Endothelial cell of umbilical vein (primary cell): ENCODE results near the gene NRF1. TPM values are rescaled to one million over a fixed set of nuclear protein-coding genes. Genes with fewer than 3 reads are reported as not detected.

ENCODE experiments used
- BruUV-seq: library from RNA; stranded (reverse); fragments of 400-500 nt; replicated peaks from 2 replicates; lab custom pipeline; 2021; lab: Mats Ljungman, UMichigan
- CTCF ChIA-PET: fragments of 300-600, 350-600 bp; sonication (Branson Sonifier 250); formaldehyde crosslinking; loops from one replicate; lab custom pipeline; 2021; ENCODE audit warnings: antibody characterized with exemption, inconsistent platforms; lab: Charles Lee
- POLR2A ChIA-PET: fragments of 300-600, 350-600 bp; sonication (Branson Sonifier 250); formaldehyde crosslinking; loops from one replicate; lab custom pipeline; 2021; ENCODE audit warnings: antibody characterized with exemption, inconsistent platforms; lab: Charles Lee
- DNase-seq: peaks from one replicate; pipeline ENCODE4 v3.0.0-alpha.2; 2011; ENCODE audit warnings: low read depth, low spot score
- FAIRE-seq: peaks from 2 replicates; lab custom pipeline; 2011; peaks lifted over from hg19 to GRCh38; lab: Jason Lieb, UNC
- H2AFZ ChIP-seq: 2 replicates; pipeline ENCODE4 v1.6.0; 2012; ENCODE audit warnings: low read depth, low read length, control low read depth, inconsistent platforms
- H3K27ac ChIP-seq: 2 replicates; pipeline ENCODE4 v1.5.1; 2011; ENCODE audit warnings: low read depth, mild to moderate bottlenecking, control low read depth, low read length, moderate library complexity; ENCODE audit not compliant: insufficient read depth
- H3K27me3 ChIP-seq, 2 experiments: 2 replicates each; pipeline versions ENCODE4 v1.6.0 to v1.6.1; 2011; ENCODE audit warnings: low read length in 2 of 2, mixed read lengths in 1 of 2; ENCODE audit not compliant: control insufficient read depth in 2 of 2, insufficient read depth in 2 of 2
- H3K36me3 ChIP-seq, 2 experiments: 2 replicates in 1 of 2; 3 replicates in 1 of 2; pipeline ENCODE4 v1.5.1; 2011; ENCODE audit warnings: low read length in 2 of 2, mild to moderate bottlenecking in 1 of 2, moderate library complexity in 1 of 2; ENCODE audit not compliant: control insufficient read depth in 2 of 2, insufficient read depth in 2 of 2; ENCODE audit errors: extremely low read depth in 1 of 2
- H3K4me1 ChIP-seq: 3 replicates; pipeline ENCODE4 v1.5.1; 2011; ENCODE audit warnings: mild to moderate bottlenecking, low read length; ENCODE audit not compliant: control insufficient read depth, insufficient read depth; ENCODE audit errors: extremely low read depth
- H3K4me2 ChIP-seq: 2 replicates; pipeline ENCODE4 v1.6.1; 2011; ENCODE audit warnings: low read length, control low read depth, mixed read lengths; ENCODE audit not compliant: insufficient read depth
- H3K4me3 ChIP-seq, 3 experiments: fragments of 200-600 bp in 1 of 3; sonication (generic), shearing (Covaris generic) in 1 of 3; replicated peaks in 1 of 3; 2 replicates each; pipeline ENCODE4 v1.5.1; 2011 to 2016; ENCODE audit warnings: control low read depth in 3 of 3, low read length in 3 of 3, mild to moderate bottlenecking in 2 of 3, inconsistent platforms in 1 of 3, low read depth in 1 of 3, moderate library complexity in 1 of 3; ENCODE audit not compliant: insufficient read depth in 1 of 3
- H3K79me2 ChIP-seq: 2 replicates; pipeline ENCODE4 v1.6.0; 2012; ENCODE audit warnings: low read length, inconsistent platforms; ENCODE audit not compliant: control insufficient read depth, insufficient read depth
- H3K9ac ChIP-seq: replicated peaks from 2 replicates; pipeline ENCODE3; 2011; ENCODE audit warnings: low read length, control low read depth; ENCODE audit not compliant: insufficient read depth; ENCODE audit errors: extremely low read depth
- H3K9me1 ChIP-seq: replicated peaks from 3 replicates; pipeline ENCODE4 v1.6.0; 2011; ENCODE audit warnings: mild to moderate bottlenecking, low read length; ENCODE audit not compliant: control insufficient read depth, insufficient read depth; ENCODE audit errors: extremely low read depth
- H3K9me3 ChIP-seq: replicated peaks from 2 replicates; pipeline ENCODE4 v1.5.1; 2012; ENCODE audit warnings: low read length, inconsistent platforms; ENCODE audit not compliant: control insufficient read depth, insufficient read depth
- H4K20me1 ChIP-seq: replicated peaks from 2 replicates; pipeline ENCODE3; 2011; ENCODE audit warnings: mild to moderate bottlenecking, low read length; ENCODE audit not compliant: control insufficient read depth, insufficient read depth; ENCODE audit errors: extremely low read depth
- CTCF ChIP-seq, 2 donors: IDR thresholded peaks; 1 replicate in 1 of 2; 2 replicates in 1 of 2; pipeline ENCODE4 v1.5.1; 2011; ENCODE audit warnings: low read length in 2 of 2, mild to moderate bottlenecking in 2 of 2, moderate library complexity in 2 of 2, control low read depth in 1 of 2, inconsistent platforms in 1 of 2, low read depth in 1 of 2; ENCODE audit not compliant: insufficient read depth in 1 of 2; ENCODE audit errors: extremely low read depth in 1 of 2
- EZH2 ChIP-seq: IDR thresholded peaks from 2 replicates; pipeline ENCODE4 v1.6.1; 2012; ENCODE audit warnings: borderline replicate concordance, low read depth, mild to moderate bottlenecking, moderate library complexity, low read length, inconsistent platforms; ENCODE audit not compliant: severe bottlenecking
- FOS ChIP-seq: IDR thresholded peaks from 2 replicates; pipeline ENCODE4 v1.6.1; 2011; ENCODE audit warnings: mild to moderate bottlenecking, low read length, moderate library complexity, borderline replicate concordance; ENCODE audit not compliant: insufficient read depth
- GATA2 ChIP-seq: IDR thresholded peaks from 2 replicates; pipeline ENCODE4 v1.7.0; 2011; ENCODE audit warnings: low read depth, mild to moderate bottlenecking, moderate library complexity, mixed read lengths, low read length; ENCODE audit not compliant: insufficient read length, insufficient read depth
- JUN ChIP-seq: IDR thresholded peaks from 2 replicates; pipeline ENCODE4 v1.6.1; 2011; ENCODE audit warnings: borderline replicate concordance, low read depth; ENCODE audit not compliant: insufficient read length, insufficient read depth
- MAX ChIP-seq: IDR thresholded peaks from 2 replicates; pipeline ENCODE4 v1.6.1; 2011; ENCODE audit not compliant: insufficient read depth, insufficient read length
- MYC ChIP-seq: IDR thresholded peaks from one replicate; pipeline ENCODE4 v1.6.1; 2011; ENCODE audit warnings: mild to moderate bottlenecking, low read depth, low read length
- POLR2A ChIP-seq: IDR thresholded peaks from 2 replicates; pipeline ENCODE4 v1.6.1; 2012; ENCODE audit warnings: low read depth, mild to moderate bottlenecking, control low read depth, low read length
- POLR2AphosphoS5 ChIP-seq: IDR thresholded peaks from 2 replicates; pipeline ENCODE4 v1.6.1; 2012; ENCODE audit warnings: low read depth, mild to moderate bottlenecking, control low read depth, low read length, moderate library complexity; ENCODE audit not compliant: insufficient read depth
- dilution Hi-C: fragments of 300-500 bp; cut with MboI; formaldehyde crosslinking; loops from one replicate; pipeline ENCODE4 v1.15.0; 2019; ENCODE audit warnings: low sequenced_read_pairs; ENCODE audit not compliant: extremely low pct_ligation_motif_present
- intact Hi-C: fragments of 100-400 bp; cut with micrococcal nuclease; formaldehyde crosslinking; loops from one replicate; pipeline ENCODE4 v1.10.0; 2022
- polyA plus RNA-seq, 4 experiments: library from polyadenylated mRNA; depleted of rRNA in 3 of 4; stranded (reverse) in 3 of 4; unstranded in 1 of 4; fragments of >200 nt; gene quantifications; 2 replicates each; pipeline versions ENCODE4 v1.2.1 to v1.2.3, GENCODE V29; 2011 to 2012; ENCODE audit warnings: missing spikeins in 1 of 4
- total RNA-seq: library from RNA; stranded (reverse); gene quantifications from 2 replicates; pipeline ENCODE4 v1.2.3, GENCODE V29; 2021

NRF1 gene
- total and polyA plus RNA-seq, 2 donors (not counting 3 experiments of a cell fraction or from before 2014, with no cell fraction given): 14.6 to 20.3 TPM

DNA sequence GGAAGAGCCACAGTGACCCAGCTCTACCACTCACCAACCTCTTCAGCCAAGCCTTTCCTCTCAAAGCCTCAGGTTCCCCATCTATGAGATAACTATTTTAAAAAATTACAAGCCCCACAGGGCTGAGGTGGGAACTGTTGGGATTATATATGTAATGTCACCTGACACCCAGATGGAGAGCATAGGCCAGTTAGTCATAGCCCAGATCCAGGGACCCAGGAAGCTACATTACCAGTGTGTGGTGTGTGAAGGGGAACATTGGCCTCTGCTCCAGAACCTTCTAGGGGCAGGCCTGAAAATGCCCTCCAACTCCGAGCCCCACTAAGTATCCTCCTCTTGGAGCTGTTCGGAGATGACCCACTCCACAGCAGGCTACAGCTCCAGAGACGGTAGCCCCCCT, 162.4 kb downstream of the NRF1 start:
- intact Hi-C loops (no loop called here), dilution Hi-C loops (no loop called here)
- Histone ChIP-seq H3K4me2 (no peak overlapping the region), H3K9me1 (no peaks in the 10 kb centered on the region), H3K79me2 (no peaks in the 10 kb centered on the region), H3K36me3 (no peaks in the 10 kb centered on the region), H3K9ac (no peak overlapping the region), H3K4me1 (no peaks in the 10 kb centered on the region), H3K4me3 (no peak overlapping the region), H4K20me1 (no peaks in the 10 kb centered on the region), H3K27me3 (peaks cover 30 to 31% of the 10 kb centered on the region in 2 experiments), H2AFZ (no peak overlapping the region), H3K27ac (no peak overlapping the region), H3K9me3 (no peaks in the 10 kb centered on the region)
- TF ChIP-seq POLR2AphosphoS5 (no peak), JUN (no peak), MYC (no peak), GATA2 (no peak), MAX (no peak), POLR2A (no peak), EZH2 (no peak), CTCF (IDR thresholded peaks at IDR 0.05; ENCODE audit: extremely low read depth in 1 of 2, insufficient read depth in 1 of 2, low read depth in 1 of 2, low read length in 2 of 2) (no peak), FOS (no peak)
- no peak for DNase-seq
- ChIA-PET CTCF (interaction anchor here (0.8 kb wide), 1 partner anchor 13 kb away, joined by 3 read pairs; no protein-coding TSS in a partner anchor), POLR2A (no interaction called here)
- no TSS peak for BruUV-seq
- no peak for FAIRE-seq
